SK-N-SH (cell line): ENCODE results near the gene OR52I1.

Source experiments
- CTCF ChIP-seq: fragments of 200-600 bp; sonication (generic); IDR thresholded peaks from 2 replicates; pipeline ENCODE4 v1.6.1; 2017; ENCODE audit warnings: antibody characterized with exemption, mild to moderate bottlenecking, moderate library complexity
- EP300 ChIP-seq, 2 experiments: IDR thresholded peaks; 2 replicates each; pipeline versions ENCODE4 v1.4.0 to v1.6.1; 2012; ENCODE audit warnings: borderline replicate concordance in 1 of 2, low read depth in 1 of 2, low read length in 1 of 2
- FOXJ3 ChIP-seq: sonication (generic); formaldehyde crosslinking; IDR thresholded peaks from 2 replicates; pipeline ENCODE4 v1.5.1; 2020; ENCODE audit warnings: mild to moderate bottlenecking, missing genetic modification reagents
- FOXM1 ChIP-seq: IDR thresholded peaks from 2 replicates; pipeline ENCODE4 v1.4.0; 2012; ENCODE audit warnings: low read depth, mild to moderate bottlenecking
- GATA2 ChIP-seq: sonication (generic); formaldehyde crosslinking; IDR thresholded peaks from 2 replicates; pipeline ENCODE4 v1.5.0; 2020; ENCODE audit warnings: mild to moderate bottlenecking, missing genetic modification reagents
- JUND ChIP-seq: IDR thresholded peaks from 2 replicates; pipeline ENCODE4 v1.4.0; 2012
- POLR2AphosphoS5 ChIP-seq: IDR thresholded peaks from 2 replicates; pipeline ENCODE4 v1.6.1; 2012; ENCODE audit warnings: low read depth, low read length
- RCOR1 ChIP-seq: fragments of 150-350 bp; IDR thresholded peaks from 2 replicates; pipeline ENCODE4 v1.6.1; 2017; ENCODE audit warnings: antibody characterized with exemption, low read length
- REST ChIP-seq: IDR thresholded peaks from 2 replicates; pipeline ENCODE4 v1.6.1; 2012; ENCODE audit warnings: mild to moderate bottlenecking, low read depth, low read length, moderate library complexity
- RFX5 ChIP-seq: IDR thresholded peaks from 2 replicates; pipeline ENCODE4 v1.6.1; 2012; ENCODE audit warnings: mild to moderate bottlenecking, improper control_type of control experiment, low read length
- SIN3A ChIP-seq: IDR thresholded peaks from 2 replicates; pipeline ENCODE4 v1.6.1; 2012; ENCODE audit warnings: low read depth, mild to moderate bottlenecking, low read length, moderate library complexity, borderline replicate concordance
- TAF1 ChIP-seq: IDR thresholded peaks from 2 replicates; pipeline ENCODE4 v1.6.1; 2012; ENCODE audit warnings: low read depth, mild to moderate bottlenecking, low read length, moderate library complexity, borderline replicate concordance
- ZBTB33 ChIP-seq: IDR thresholded peaks from 2 replicates; pipeline ENCODE4 v1.4.0; 2012; ENCODE audit warnings: low read depth, borderline replicate concordance

GRCh38 chr11:4565371-4565770, 28.5 kb upstream of the OR52I1 start:
- TF ChIP-seq REST, result no peak
- TF ChIP-seq CTCF, result no peak
- TF ChIP-seq POLR2AphosphoS5, result no peak
- TF ChIP-seq JUND, result no peak
- no peak for TF ChIP-seq TAF1
- TF ChIP-seq RFX5, result no peak
- TF ChIP-seq FOXM1, result no peak
- no peak for TF ChIP-seq FOXJ3 (CRISPR knock-in tag)
- no peak for TF ChIP-seq SIN3A
- no peak for TF ChIP-seq ZBTB33
- no peak for TF ChIP-seq EP300 (IDR thresholded peaks at IDR 0.05; ENCODE audit: borderline replicate concordance in 1 of 2, low read depth in 1 of 2, low read length in 1 of 2)
- TF ChIP-seq RCOR1, result no peak
- TF ChIP-seq GATA2 (CRISPR knock-in tag), result no peak
